Parathyroid adenoma (tissue), 2 donors: ENCODE data around the gene LIMCH1.
A peak's percentile ranks its signal among the peaks of the same experiment; 100 is the strongest.

ENCODE experiments used
- H2AFZ ChIP-seq: fragments of 300-600 bp; sonication (generic); one replicate; pipeline ENCODE4 v1.7.0; 2017; ENCODE audit warnings: antibody characterized with exemption, mild to moderate bottlenecking
- H3K27ac ChIP-seq: fragments of 300-600 bp; sonication (generic); one replicate; pipeline ENCODE4 v1.7.0; 2017
- H3K27me3 ChIP-seq: fragments of 300-600 bp; sonication (generic); one replicate; pipeline ENCODE4 v1.7.0; 2017; ENCODE audit warnings: low read length; ENCODE audit not compliant: control insufficient read depth, insufficient read depth
- H3K36me3 ChIP-seq: fragments of 300-600 bp; sonication (generic); one replicate; pipeline ENCODE4 v1.7.0; 2017; ENCODE audit warnings: low read length; ENCODE audit not compliant: control insufficient read depth, insufficient read depth
- H3K4me1 ChIP-seq: fragments of 300-600 bp; sonication (generic); one replicate; pipeline ENCODE4 v1.7.0; 2017; ENCODE audit warnings: control low read depth
- H3K4me2 ChIP-seq: fragments of 300-600 bp; sonication (generic); one replicate; pipeline ENCODE4 v1.7.0; 2017; ENCODE audit warnings: low read length
- H3K4me3 ChIP-seq: fragments of 300-600 bp; sonication (generic); one replicate; pipeline ENCODE4 v1.7.0; 2017; ENCODE audit warnings: low read depth, low read length
- H3K79me2 ChIP-seq: fragments of 300-600 bp; sonication (generic); one replicate; pipeline ENCODE4 v1.7.0; 2017; ENCODE audit warnings: control low read depth
- H3K9ac ChIP-seq: fragments of 300-600 bp; sonication (generic); one replicate; pipeline ENCODE4 v1.7.0; 2017; ENCODE audit warnings: mild to moderate bottlenecking
- H3K9me3 ChIP-seq: fragments of 300-600 bp; sonication (generic); one replicate; pipeline ENCODE4 v1.7.0; 2017; ENCODE audit warnings: low read length; ENCODE audit not compliant: control insufficient read depth
- CTCF ChIP-seq: fragments of 300-600 bp; sonication (generic); IDR thresholded peaks from one replicate; pipeline ENCODE4 v1.7.0; 2017; ENCODE audit warnings: antibody characterized with exemption, mild to moderate bottlenecking
- donor health status: primary hyperparathyroidism.

The LIMCH1 gene

DNA sequence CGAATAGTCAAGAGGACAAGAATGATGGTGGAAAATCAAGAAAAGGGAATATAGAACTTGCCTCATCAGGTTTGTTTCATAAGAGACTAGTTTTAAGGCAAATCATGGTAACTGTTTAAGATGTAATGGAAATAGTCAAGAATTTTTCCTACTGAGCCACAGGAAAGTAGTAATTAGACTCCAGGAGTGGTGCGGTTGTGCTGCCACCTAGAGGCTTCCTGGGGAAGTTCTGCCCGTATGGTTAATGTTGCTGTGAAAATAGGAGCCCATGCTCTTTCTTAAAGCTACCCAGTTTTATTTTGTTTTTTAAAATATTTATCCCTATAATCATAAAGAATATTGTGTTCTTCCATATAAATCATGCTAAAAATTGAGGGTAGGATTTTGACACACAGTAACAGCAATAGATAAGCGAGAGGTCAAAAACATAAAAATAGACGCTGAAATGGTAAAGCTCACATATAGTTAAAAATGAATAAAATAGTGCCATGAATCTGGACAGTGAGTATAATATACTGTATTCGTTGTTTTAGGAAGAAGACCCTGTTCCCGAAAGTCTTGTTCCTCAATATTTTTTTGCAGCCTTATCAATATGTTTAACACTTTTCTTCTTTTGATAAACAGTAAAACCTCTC is 123.6 kb downstream of the LIMCH1 start:
- Histone ChIP-seq H3K4me1 (no peaks in the 10 kb centered on the region), H3K36me3 (no peaks in the 10 kb centered on the region), H3K4me3 (no peak overlapping the region), H3K9me3 (no peaks in the 10 kb centered on the region), H3K4me2 (no peak overlapping the region), H2AFZ (no peak overlapping the region), H3K27me3 (no peaks in the 10 kb centered on the region), H3K9ac (no peak overlapping the region), H3K79me2 (no peaks in the 10 kb centered on the region), H3K27ac (no peak overlapping the region)
- TF ChIP-seq CTCF: peak; percentile 84

DNA sequence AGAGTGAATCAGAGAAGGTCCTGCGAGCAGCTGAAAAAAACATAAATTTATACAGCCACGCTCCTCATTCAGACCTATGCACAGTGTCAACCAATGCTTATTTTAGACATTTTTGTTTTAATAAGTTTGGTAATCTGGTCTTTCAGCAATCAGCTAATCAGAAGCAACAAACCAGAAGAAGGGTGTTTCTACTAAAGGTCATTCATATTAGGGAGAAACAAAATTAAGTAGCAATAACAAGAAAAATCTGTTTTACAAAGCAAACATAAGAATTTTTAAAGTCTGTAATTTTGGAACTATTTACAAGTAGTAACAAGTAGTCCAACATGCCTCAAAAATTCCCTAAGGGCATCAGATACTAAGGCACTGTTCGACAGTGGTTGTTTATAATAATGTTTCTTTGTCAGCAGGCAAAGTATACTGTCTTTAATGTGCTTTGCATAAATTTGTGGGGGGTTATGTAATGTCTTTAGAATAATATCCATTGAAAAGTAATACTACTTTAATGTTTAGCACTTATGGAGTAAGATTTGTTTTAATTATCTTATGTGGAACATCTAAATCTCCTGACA is 127.8 kb downstream of the LIMCH1 start:
- no peaks in the 10 kb centered on the region for H3K4me1 ChIP-seq
- no peak overlapping the region for H2AFZ ChIP-seq
- no peaks in the 10 kb centered on the region for H3K9me3 ChIP-seq
- no peak overlapping the region for H3K4me2 ChIP-seq
- no peaks in the 10 kb centered on the region for H3K36me3 ChIP-seq
- TF ChIP-seq CTCF: no peak
- H3K9ac ChIP-seq: no peak overlapping the region
- no peak overlapping the region for H3K27ac ChIP-seq
- H3K27me3 ChIP-seq: no peaks in the 10 kb centered on the region
- no peak overlapping the region for H3K4me3 ChIP-seq
- H3K79me2 ChIP-seq: no peaks in the 10 kb centered on the region

GRCh38 chr4:41668024-41668423 is 130.1 kb downstream of the LIMCH1 start:
- Histone ChIP-seq H3K27me3 (no peaks in the 10 kb centered on the region), H3K79me2 (no peaks in the 10 kb centered on the region), H3K27ac (no peak overlapping the region), H3K4me2 (no peak overlapping the region), H3K36me3 (no peaks in the 10 kb centered on the region), H3K4me1 (no peaks in the 10 kb centered on the region), H3K9me3 (no peaks in the 10 kb centered on the region), H2AFZ (no peak overlapping the region), H3K4me3 (no peak overlapping the region), H3K9ac (no peak overlapping the region)
- no peak for TF ChIP-seq CTCF

GRCh38 chr4:41670530-41670929 is 132.6 kb downstream of the LIMCH1 start:
- no peak for TF ChIP-seq CTCF
- Histone ChIP-seq H3K4me3 (no peak overlapping the region), H3K9me3 (no peaks in the 10 kb centered on the region), H2AFZ (no peak overlapping the region), H3K79me2 (no peaks in the 10 kb centered on the region), H3K4me1 (no peaks in the 10 kb centered on the region), H3K27me3 (no peaks in the 10 kb centered on the region), H3K36me3 (no peaks in the 10 kb centered on the region), H3K4me2 (no peak overlapping the region), H3K9ac (no peak overlapping the region), H3K27ac (no peak overlapping the region)

GRCh38 chr4:41670982-41671381 is 133.0 kb downstream of the LIMCH1 start:
- no peak overlapping the region for H3K9ac ChIP-seq
- H3K4me3 ChIP-seq: no peak overlapping the region
- no peaks in the 10 kb centered on the region for H3K9me3 ChIP-seq
- no peaks in the 10 kb centered on the region for H3K4me1 ChIP-seq
- H3K27me3 ChIP-seq: no peaks in the 10 kb centered on the region
- no peaks in the 10 kb centered on the region for H3K79me2 ChIP-seq
- H3K27ac ChIP-seq: no peak overlapping the region
- no peak for TF ChIP-seq CTCF
- no peak overlapping the region for H3K4me2 ChIP-seq
- H2AFZ ChIP-seq: no peak overlapping the region
- no peaks in the 10 kb centered on the region for H3K36me3 ChIP-seq
